ENCODE results near the gene C1QTNF8.

Gene C1QTNF8

GRCh38 chr16:1053121-1053521, 42.9 kb downstream of the C1QTNF8 start:
- no peak overlapping the region for H3K4me3 Mint-ChIP-seq
- H3K9me3 Mint-ChIP-seq, result no peaks in the 10 kb centered on the region
- H3K36me3 Mint-ChIP-seq (ENCODE audit: low read depth), result no peaks in the 10 kb centered on the region
- H3K4me1 Mint-ChIP-seq, result peaks cover 11% of the 10 kb centered on the region
- TF ChIP-seq, protein P1, sequence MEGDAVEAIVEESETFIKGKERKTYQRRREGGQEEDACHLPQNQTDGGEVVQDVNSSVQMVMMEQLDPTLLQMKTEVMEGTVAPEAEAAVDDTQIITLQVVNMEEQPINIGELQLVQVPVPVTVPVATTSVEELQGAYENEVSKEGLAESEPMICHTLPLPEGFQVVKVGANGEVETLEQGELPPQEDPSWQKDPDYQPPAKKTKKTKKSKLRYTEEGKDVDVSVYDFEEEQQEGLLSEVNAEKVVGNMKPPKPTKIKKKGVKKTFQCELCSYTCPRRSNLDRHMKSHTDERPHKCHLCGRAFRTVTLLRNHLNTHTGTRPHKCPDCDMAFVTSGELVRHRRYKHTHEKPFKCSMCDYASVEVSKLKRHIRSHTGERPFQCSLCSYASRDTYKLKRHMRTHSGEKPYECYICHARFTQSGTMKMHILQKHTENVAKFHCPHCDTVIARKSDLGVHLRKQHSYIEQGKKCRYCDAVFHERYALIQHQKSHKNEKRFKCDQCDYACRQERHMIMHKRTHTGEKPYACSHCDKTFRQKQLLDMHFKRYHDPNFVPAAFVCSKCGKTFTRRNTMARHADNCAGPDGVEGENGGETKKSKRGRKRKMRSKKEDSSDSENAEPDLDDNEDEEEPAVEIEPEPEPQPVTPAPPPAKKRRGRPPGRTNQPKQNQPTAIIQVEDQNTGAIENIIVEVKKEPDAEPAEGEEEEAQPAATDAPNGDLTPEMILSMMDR (IDR thresholded peaks at IDR 0.05; ENCODE audit: unreplicated experiment in 3 of 3), result no peak
- H3K27me3 Mint-ChIP-seq (ENCODE audit: low read depth), result peaks cover 8% of the 10 kb centered on the region
- no peak overlapping the region for H3K27ac Mint-ChIP-seq

DNA sequence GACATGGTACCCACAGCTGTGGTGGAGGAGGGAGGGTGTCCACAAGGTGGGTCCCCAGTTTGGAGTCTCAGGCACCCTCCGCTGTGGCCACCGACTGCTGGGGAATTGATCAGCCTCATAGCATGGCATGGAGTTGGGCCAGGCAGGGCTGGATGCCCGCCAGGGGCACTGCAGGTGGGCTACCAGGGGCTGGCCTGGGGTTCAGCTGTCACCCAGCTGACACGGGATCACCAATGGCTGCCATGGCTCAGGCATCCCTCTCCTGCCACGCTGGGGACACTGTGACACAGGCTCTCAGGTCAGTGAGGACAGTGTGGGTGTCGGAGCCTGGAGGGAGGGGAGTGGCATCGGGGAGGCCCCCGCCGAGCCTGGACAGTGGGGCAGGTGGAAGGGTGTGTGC, 43.3 kb downstream of the C1QTNF8 start:
- Mint-ChIP-seq H3K4me1 (peaks cover 11% of the 10 kb centered on the region), H3K4me3 (no peak overlapping the region), H3K36me3 (ENCODE audit: low read depth) (no peaks in the 10 kb centered on the region), H3K9me3 (no peaks in the 10 kb centered on the region), H3K27ac (no peak overlapping the region), H3K27me3 (ENCODE audit: low read depth) (peaks cover 8% of the 10 kb centered on the region)
- TF ChIP-seq, protein P1 (IDR thresholded peaks at IDR 0.05; ENCODE audit: unreplicated experiment in 3 of 3), result no peak

- Mint-ChIP-seq H3K4me3 (no peak overlapping the region), H3K36me3 (ENCODE audit: low read depth) (no peaks in the 10 kb centered on the region), H3K27me3 (ENCODE audit: low read depth) (peaks cover 8% of the 10 kb centered on the region), H3K27ac (no peak overlapping the region), H3K9me3 (no peaks in the 10 kb centered on the region), H3K4me1 (peaks cover 11% of the 10 kb centered on the region)
- TF ChIP-seq, protein P1 (IDR thresholded peaks at IDR 0.05; ENCODE audit: unreplicated experiment in 3 of 3), result no peak
These were observed 44.6 kb downstream of the C1QTNF8 start for GRCh38 chr16:1051446-1051845.

- H3K27ac Mint-ChIP-seq, result peak overlapping the region; percentile 39 to 76 (median 51)
- TF ChIP-seq, protein P1 (IDR thresholded peaks at IDR 0.05; ENCODE audit: unreplicated experiment in 3 of 3), result no peak
- peaks cover 5% of the 10 kb centered on the region for H3K27me3 Mint-ChIP-seq (ENCODE audit: low read depth)
- H3K9me3 Mint-ChIP-seq, result no peaks in the 10 kb centered on the region
- H3K4me3 Mint-ChIP-seq, result peak overlapping the region in 1 of 3 experiments; percentile 23
- peaks cover 11% of the 10 kb centered on the region for H3K4me1 Mint-ChIP-seq
- H3K36me3 Mint-ChIP-seq (ENCODE audit: low read depth), result no peaks in the 10 kb centered on the region
These were observed 45.1 kb downstream of the C1QTNF8 start for GRCh38 chr16:1050921-1051320.

DNA sequence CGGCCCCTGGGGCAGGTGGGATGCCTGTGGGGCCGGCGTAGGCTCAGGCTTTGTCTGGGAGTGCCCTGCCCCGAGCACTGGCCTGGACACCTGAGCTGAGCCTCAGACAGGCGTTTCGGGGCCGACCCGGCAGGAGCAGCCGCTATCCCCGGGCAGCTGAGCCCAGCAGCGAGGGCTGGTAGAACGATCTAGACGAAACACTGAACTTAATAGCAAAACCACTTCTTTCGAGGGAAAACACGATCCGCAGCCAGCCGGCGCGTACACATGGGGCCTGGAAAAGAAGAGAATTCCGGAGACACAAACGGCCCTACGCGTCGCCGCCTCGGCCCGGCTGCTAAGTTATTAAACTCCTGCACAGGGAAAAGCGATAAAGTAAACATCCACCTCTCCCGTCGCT, 45.5 kb downstream of the C1QTNF8 start:
- peaks cover 3% of the 10 kb centered on the region for H3K27me3 Mint-ChIP-seq (ENCODE audit: low read depth)
- TF ChIP-seq, protein P1 (IDR thresholded peaks at IDR 0.05; ENCODE audit: unreplicated experiment in 3 of 3), result no peak
- no peaks in the 10 kb centered on the region for H3K36me3 Mint-ChIP-seq (ENCODE audit: low read depth)
- no peaks in the 10 kb centered on the region for H3K9me3 Mint-ChIP-seq
- peak overlapping the region; percentile 39 to 76 (median 51) for H3K27ac Mint-ChIP-seq
- H3K4me3 Mint-ChIP-seq, result peak overlapping the region in 2 of 3 experiments; percentile 23 to 50
- peaks cover 12% of the 10 kb centered on the region for H3K4me1 Mint-ChIP-seq

GRCh38 chr16:1049976-1050247, 46.1 kb downstream of the C1QTNF8 start:
- TF ChIP-seq, protein P1 (IDR thresholded peaks at IDR 0.05; ENCODE audit: unreplicated experiment in 3 of 3), result no peak
- Mint-ChIP-seq H3K4me3 (no peak overlapping the region), H3K36me3 (ENCODE audit: low read depth) (no peaks in the 10 kb centered on the region), H3K27ac (no peak overlapping the region), H3K9me3 (no peaks in the 10 kb centered on the region), H3K27me3 (ENCODE audit: low read depth) (no peaks in the 10 kb centered on the region), H3K4me1 (peaks cover 15% of the 10 kb centered on the region)

Data from nephron (organoid).